ENCODE data around the gene ASPDH.
"Not testable (repeated sequence)": the region's sequence is repeated elsewhere in the genome, so short reads cannot be mapped to it uniquely, and the experiment has no call there.

ASPDH gene

GRCh38 chr19:50476224-50476906 lies 37.3 kb downstream of the ASPDH start, which contains the start of the genes EMC10 and GARIN5A:
EMC10 (plus strand) TSS chr19:50476507; CDS start chr19:50476545, 38 bp downstream.
GARIN5A (minus strand) TSS chr19:50476848; CDS start chr19:50476388, 460 bp downstream.
- DNase-seq = peak; percentile 67

- DNase-seq = no peak
These were observed 37.9 kb downstream of the ASPDH start for GRCh38 chr19:50475736-50476223.

DNA sequence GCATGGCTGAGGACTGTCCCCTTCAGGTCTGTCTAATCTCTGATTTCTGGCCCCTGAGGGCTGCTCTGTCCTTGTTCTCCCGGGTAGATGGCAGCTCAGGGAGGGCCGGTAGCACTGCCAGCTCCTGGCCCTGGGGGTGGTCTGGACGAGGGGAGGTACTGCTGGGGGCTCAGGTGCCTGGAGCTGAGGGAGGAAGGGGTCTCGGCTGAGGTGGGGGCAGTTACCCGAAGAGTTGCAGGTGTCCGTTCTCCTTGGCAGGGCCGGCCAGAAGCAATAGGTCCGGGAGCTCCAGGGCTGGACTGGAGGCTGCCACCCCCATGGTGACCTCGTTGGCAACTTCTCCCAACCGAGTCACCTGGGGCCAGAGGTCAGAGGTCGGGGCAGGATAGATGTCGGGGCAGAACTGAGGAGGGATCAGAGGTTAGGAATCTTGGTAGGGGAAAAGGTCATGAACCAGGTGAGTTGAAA lies 38.6 kb downstream of the ASPDH start:
- DNase-seq = no peak

DNA sequence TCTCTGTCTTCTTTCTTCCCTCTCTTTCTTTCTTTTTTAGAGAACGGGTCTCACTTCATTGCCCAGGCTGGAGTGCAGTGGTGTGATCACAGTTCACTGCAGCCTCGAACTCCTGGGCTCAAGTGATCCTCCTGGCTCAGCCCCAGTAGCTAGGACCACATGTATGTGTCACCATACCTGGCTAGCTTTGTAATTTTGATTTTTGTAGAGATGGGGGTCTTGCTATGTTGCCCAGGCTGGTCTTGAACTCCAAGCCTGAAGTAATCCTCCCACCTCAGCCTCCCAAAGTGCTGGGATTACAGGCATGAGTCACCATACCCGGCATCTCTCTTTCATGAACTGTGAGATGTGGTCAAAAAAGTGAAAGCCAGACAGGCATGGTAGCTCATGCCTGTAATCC lies 40.4 kb downstream of the ASPDH start:
- not testable (repeated sequence) for DNase-seq

GRCh38 chr19:50468818-50469217 lies 44.9 kb downstream of the ASPDH start:
- no peak for DNase-seq

DNA sequence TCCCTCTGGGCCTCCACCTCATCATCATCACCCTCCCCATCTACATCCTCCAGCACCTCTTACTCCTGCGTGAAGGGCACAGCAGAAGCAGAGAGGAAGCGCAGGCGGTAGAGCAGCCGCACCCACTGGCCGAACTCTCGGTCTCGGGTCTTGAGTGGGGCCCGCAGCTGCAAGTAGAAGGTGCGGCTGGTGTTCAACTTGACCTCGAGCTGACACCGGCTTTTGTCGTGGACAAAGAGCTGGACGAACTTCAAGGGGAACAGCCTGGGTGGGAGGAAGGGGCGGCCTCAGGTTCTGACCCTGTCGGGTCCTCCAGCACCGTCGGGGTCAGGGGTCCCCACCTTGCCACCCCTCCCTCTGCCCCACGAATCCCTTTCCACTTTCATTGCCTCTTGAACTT lies 46.1 kb downstream of the ASPDH start:
- no peak for DNase-seq

DNA sequence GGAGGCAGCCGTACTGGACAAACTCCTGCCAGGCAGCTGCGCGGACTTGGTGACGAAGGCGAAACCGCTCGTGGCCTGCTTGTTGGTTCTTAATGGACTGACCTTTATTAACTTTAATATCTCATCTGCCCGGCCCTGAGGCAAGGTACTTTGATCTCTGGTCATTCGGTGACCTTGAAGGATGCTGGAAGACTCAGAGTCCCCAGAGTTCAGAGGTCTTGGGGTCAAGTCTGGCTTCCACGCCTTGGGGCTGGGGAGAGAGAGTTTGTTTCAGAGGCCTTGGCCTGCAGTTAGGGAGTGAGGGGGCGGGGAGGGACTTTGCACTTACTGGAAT lies 47.0 kb downstream of the ASPDH start:
- no peak for DNase-seq

DNA sequence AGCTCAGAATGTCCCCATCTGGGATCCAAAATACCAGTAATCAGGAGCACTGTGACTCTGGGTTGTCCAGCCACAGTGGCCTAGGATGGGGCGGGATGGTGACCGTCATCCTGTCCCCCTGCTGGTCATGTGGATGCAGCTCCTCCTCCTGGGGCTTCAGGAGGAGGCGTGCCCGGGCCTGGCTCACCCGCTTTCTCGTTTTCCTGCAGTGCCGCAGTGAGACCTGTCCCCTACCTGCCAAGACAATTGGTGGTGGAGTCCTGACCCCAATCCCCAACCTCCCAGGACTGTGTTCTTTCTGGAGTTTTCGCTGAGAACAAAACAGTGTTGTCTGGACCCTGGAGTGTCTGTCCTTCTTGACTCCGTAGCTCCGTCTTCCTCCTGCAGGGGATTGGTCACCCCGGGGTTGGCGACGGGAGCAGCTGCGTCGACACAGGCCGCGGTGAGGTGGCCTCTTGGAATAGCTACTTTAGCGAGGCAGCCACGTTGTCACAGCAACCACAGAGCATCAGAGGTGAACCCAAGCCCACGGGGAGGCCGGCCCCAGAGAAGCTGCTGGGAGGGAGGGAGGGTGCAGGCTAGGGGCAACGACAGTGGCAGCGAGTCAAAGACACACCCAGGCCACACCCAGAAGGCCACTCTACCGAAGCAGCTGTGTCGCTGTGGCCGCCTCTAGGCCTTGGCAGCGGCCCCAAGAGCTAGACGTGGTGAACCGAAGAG lies 47.6 kb downstream of the ASPDH start:
- DNase-seq = no peak

DNA sequence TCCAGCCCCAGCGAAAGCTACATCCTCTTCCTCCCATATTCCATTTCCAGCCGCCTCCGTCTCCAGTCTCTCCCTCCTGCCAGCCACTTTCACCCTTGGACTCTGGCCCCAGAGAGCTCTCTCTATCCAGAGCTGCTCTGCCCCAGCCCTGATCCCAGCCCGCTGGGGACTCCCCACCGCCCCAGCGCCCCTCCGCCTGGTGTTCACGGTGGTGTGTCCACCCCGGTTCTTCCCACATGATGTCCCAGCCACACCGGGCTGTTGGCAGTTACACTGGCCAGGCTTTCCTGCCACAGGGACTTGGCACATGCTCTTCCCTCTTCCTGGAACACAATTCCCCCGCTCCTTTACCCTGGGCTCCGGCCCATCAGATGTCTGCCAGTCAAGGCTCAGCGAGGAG lies 48.7 kb downstream of the ASPDH start:
- no peak for DNase-seq

DNA sequence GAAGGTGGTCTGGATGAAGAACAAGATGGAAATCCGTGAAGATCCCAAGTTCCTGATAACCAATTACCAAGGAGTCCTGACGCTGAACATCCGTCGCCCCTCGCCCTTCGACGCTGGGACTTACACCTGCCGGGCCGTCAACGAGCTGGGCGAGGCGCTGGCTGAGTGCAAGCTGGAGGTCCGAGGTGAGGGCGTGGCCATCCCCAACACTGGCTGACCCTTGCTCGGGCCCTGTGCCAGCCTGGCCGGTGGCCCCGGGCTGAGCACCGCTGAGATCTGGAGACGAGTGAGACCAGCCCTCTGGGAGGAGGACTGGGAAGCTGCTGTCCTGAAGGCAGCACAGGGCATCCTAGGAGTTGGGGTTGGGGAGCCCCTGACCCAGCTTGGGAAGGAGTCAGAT lies 49.4 kb downstream of the ASPDH start:
- DNase-seq = no peak

DNA sequence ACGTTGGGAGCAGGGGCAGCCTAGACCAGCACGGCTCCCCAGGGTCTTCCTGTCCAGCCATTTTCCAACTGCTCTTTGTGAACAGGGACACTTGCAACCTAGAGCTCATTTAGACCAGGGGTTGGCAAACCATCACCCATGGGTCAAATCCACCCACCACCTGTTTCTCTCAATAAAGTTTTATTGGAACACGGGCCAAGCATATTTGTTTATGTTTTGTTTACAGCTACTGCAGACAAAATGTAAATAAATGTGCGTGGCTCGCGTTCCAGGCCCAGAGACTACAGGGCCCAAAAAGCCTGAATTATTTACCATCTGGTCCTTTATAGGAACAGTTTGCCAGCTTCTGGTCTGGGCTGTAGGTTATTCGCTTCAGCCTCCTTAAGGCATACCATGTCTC lies 50.7 kb downstream of the ASPDH start:
- DNase-seq = no peak

Data from NCI-H2081 treated with DMSO at 0.1 percent for 48 hours (cell line).